ENCODE results near the gene ANKS6.
"Not testable (repeated sequence)": the region's sequence is repeated elsewhere in the genome, so short reads cannot be mapped to it uniquely, and the experiment has no call there.

ANKS6 gene

DNA sequence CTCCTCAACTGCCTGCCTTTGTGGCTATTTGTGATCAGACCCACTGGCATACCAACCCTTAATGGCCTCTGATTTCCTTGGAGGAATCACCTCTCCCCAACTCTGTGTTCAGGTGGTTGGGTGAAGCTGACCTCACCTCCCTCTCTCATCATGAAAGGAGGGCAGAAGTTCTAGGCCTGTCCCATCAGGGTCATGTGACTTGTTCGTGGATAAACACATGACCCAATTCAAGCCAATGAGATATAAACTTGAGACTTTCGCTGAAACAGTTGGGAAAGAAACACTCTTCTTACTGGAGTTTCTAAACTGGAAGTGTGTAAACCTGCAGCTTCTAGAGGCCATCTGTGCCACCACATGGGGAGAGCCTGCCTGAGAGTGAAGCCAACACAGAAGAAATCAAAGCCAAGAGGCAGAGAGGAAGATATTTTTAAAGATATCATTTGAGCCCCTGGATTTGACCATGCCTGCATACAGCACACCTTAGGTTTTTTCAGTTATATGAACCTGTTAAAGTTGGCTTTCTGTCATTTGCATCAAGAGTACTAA lies 93.4 kb downstream of the ANKS6 start:
- DNase-seq (ENCODE audit: low read depth in 2 of 2, low spot score in 1 of 2), result no peak

GRCh38 chr9:98702340-98702739 lies 94.0 kb downstream of the ANKS6 start:
- DNase-seq (ENCODE audit: low read depth in 2 of 2, low spot score in 1 of 2), result no peak

DNA sequence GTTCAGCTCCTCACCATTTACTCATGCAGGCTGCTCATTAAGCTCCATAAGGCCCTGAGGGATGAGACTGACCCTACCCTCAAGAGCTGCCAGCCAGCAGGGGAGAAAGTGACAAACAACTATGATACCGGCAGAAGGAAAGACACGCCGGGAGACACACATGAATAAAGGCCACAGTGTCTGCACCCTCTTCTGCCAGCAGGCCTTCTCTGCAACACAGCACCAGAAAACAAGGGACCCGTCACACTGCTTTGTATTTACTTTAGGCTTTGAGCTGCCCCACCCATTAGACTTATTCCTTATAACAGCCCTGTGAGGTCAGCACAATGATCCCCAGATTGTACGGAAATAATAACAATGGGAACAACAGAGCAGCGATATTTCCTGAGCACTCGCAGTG lies 94.8 kb downstream of the ANKS6 start:
- no peak for DNase-seq (ENCODE audit: low read depth in 2 of 2, low spot score in 1 of 2)

DNA sequence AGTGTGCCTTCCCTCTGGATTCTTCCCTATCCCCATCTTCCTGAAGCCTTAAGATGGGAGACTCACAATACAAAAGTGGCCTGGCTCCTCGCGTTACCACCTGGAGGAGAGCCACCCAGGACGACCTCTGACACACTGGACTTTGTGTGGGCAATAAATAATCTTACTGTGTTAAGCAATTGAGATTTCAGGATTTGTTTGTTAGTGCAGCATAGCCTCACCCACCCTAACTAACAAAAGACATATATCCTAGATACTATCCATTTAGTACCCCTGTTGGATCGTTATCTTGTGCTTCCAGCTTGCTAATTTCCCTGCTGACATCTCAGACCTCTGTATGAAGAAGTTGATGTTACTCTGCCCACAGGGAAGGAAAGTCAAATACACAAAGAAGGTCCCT lies 95.6 kb downstream of the ANKS6 start:
- no peak for DNase-seq (ENCODE audit: low read depth in 2 of 2, low spot score in 1 of 2)

- no peak for DNase-seq (ENCODE audit: low read depth in 2 of 2, low spot score in 1 of 2)
Observed at GRCh38 chr9:98698856-98699255, 97.5 kb downstream of the ANKS6 start.

- DNase-seq (ENCODE audit: low read depth in 2 of 2, low spot score in 1 of 2), result no peak
Observed at GRCh38 chr9:98694943-98695342, 101.4 kb downstream of the ANKS6 start.

DNA sequence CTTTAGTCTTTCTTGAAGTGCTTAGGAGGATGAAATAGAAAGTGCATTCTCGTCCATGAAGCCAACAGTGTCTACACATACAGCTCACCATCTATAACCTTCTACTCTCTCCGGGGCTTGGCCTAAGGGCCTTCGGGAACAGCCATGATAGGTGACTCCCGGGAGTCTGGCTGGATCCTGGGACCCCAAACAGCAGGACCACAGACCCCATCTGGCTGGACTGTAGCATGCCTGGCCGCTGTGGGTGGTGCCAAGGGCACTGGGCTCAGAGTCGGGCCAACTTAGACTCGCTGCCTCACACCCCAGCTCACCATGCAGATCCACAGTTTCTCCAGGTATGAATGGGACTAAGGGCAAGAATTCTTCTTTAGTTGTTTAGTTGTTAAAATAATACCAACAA lies 104.0 kb downstream of the ANKS6 start:
- DNase-seq (ENCODE audit: low read depth in 2 of 2, low spot score in 1 of 2), result no peak

DNA sequence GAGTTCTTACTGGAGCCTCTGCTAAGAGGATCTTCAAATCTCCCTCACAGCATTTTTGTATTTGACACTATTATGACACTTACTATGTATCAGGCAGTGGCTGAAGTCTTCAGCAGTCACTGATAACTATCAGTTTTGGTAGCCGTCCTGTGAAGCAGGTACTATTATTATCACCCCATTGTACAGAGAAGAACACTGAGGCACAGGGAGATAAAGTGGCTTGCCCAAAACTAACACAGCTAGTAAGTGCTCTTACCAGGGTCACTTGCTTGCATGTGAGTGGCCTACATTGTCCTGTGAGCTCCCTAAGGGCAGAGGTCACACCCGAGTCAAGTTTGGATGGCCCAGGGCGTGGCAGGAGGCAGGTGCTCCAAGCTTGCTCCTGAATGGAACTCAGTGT lies 104.5 kb downstream of the ANKS6 start:
- DNase-seq (ENCODE audit: low read depth in 2 of 2, low spot score in 1 of 2), result no peak

DNA sequence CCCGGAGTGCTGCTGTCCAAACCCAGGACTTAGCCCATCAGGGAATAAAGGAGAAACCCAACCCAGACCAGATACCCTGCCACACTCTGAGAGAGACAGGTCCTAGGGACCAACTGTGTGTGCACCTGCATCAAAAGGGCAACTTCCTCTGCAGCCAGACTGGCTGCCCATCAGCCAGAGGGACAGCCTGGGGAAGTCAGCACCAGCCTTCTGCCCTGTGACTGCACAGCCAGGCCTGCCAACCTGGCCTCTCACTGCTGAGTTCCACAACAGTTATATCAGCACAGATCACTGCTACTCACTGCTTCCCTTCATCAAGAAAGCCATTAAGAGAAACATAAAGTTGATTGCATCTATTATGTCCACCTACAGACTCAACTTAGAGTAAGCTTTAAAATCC lies 105.7 kb downstream of the ANKS6 start:
- no peak for DNase-seq (ENCODE audit: low read depth in 2 of 2, low spot score in 1 of 2)

GRCh38 chr9:98688710-98689495 lies 107.5 kb downstream of the ANKS6 start:
- no peak for DNase-seq (ENCODE audit: low read depth in 2 of 2, low spot score in 1 of 2)

DNA sequence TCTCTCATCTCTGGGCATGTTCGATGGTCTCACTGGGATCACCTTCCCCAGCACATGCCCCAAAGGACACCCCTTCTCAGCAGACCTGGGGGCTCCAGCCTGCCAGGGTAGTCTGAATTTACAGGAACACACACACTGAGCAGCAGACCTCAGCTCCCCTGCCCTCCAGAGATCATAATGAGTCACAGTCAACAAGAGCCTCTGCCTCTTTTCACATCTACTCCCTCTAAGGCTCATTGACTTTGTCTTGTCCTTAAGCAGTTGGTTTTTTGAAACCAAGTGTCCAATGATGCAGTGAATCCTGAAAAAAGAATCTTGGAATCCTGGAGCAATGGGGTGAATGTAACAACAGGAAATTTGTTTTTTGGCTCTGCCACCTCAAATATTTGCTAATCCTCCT lies 108.4 kb downstream of the ANKS6 start:
- DNase-seq (ENCODE audit: low read depth in 2 of 2, low spot score in 1 of 2), result no peak

DNA sequence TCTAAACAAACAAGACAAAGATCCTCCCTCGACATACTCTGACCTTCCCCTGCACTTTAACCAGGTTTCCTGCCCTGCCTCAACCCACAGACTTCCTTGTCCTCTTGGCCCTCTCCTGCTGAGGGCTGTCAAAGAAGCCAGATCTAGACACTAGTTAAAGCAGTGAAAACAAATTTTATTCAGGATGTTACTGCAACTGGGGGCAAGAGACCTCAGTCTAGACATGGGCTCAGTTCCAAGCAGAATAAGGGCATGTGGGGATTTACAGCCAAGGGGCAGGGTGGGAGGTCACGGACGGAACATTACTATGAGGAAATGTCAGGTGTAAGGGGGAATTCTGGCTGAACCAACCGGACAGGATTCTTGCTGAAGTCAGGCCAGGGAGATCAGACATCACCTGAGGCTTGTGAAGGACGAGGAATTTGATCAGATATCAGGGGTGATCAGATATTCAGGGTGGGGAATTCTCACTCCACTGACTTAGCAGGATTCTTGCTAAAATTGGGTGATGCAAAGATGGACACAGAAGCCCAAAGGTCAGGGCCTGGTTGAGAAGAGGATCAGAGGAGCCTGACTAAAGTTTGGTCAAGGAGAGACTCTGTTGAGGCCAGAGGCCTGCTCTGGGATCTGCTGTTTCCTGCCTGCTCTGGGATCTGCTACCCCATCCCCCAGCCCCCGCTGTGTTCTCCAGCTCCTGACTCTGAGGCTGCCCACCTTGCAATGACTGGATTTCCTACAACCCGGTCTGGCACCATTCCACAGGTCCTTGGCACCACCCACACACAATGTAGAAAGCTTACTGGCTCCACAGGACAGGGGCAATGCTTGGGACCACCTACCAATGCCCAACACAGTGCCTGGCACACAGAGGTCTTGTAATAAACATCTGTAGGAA lies 109.1 kb downstream of the ANKS6 start:
- no peak for DNase-seq (ENCODE audit: low read depth in 2 of 2, low spot score in 1 of 2)

- DNase-seq (ENCODE audit: low read depth in 2 of 2, low spot score in 1 of 2), result not testable (repeated sequence)
Observed at GRCh38 chr9:98684816-98685215, 111.5 kb downstream of the ANKS6 start.
